GM21515 (cell line): ENCODE results near the gene GGA1.
A peak's percentile ranks its signal among the peaks of the same experiment; 100 is the strongest.
"Not testable (repeated sequence)": the region's sequence is repeated elsewhere in the genome, so short reads cannot be mapped to it uniquely, and the experiment has no call there.

ENCODE experiments used
- ATAC-seq: cut with Tn5 transposase; IDR thresholded peaks from one replicate; pipeline ENCODE4 v1.9.1; 2021; ENCODE audit not compliant: unreplicated experiment

GGA1 gene

GRCh38 chr22:37609240-37610152, 862 bp downstream of the GGA1 start:
- ATAC-seq = peak; percentile 14

- not testable (repeated sequence) for ATAC-seq
Measured at GRCh38 chr22:37610153-37610475, 1.5 kb downstream of the GGA1 start.

GRCh38 chr22:37610480-37611129, 2.0 kb downstream of the GGA1 start:
- no peak for ATAC-seq

- no peak for ATAC-seq
Measured at GRCh38 chr22:37611207-37611606, 2.6 kb downstream of the GGA1 start.

GRCh38 chr22:37616201-37617083, 7.8 kb downstream of the GGA1 start:
- ATAC-seq = no peak

- ATAC-seq = no peak
Measured at GRCh38 chr22:37617431-37617830, 8.8 kb downstream of the GGA1 start.

- no peak for ATAC-seq
Measured at GRCh38 chr22:37618072-37618656, 9.5 kb downstream of the GGA1 start.

GRCh38 chr22:37618674-37619073, 10.0 kb downstream of the GGA1 start:
- ATAC-seq = no peak

GRCh38 chr22:37619991-37620390, 11.4 kb downstream of the GGA1 start:
- ATAC-seq = no peak

GRCh38 chr22:37621352-37621860, 12.8 kb downstream of the GGA1 start:
- no peak for ATAC-seq

- no peak for ATAC-seq
Measured at GRCh38 chr22:37623075-37624016, 14.7 kb downstream of the GGA1 start.

- no peak for ATAC-seq
Measured at GRCh38 chr22:37624017-37624365, 15.4 kb downstream of the GGA1 start.

- no peak for ATAC-seq
Measured at GRCh38 chr22:37624876-37625275, 16.2 kb downstream of the GGA1 start.

GRCh38 chr22:37625737-37626136, 17.1 kb downstream of the GGA1 start:
- no peak for ATAC-seq

- ATAC-seq = no peak
Measured at GRCh38 chr22:37626144-37626543, 17.5 kb downstream of the GGA1 start.

GRCh38 chr22:37626556-37627075, 18.0 kb downstream of the GGA1 start:
- ATAC-seq = no peak

- ATAC-seq = no peak
Measured at GRCh38 chr22:37627121-37627520, 18.5 kb downstream of the GGA1 start.

GRCh38 chr22:37627545-37627944, 18.9 kb downstream of the GGA1 start:
- no peak for ATAC-seq

GRCh38 chr22:37628830-37629229, 20.2 kb downstream of the GGA1 start:
- no peak for ATAC-seq

- no peak for ATAC-seq
Measured at GRCh38 chr22:37629928-37630327, 21.3 kb downstream of the GGA1 start.
